Rectal smooth muscle tissue (tissue), 1 donor: ENCODE results near the gene PSMB3.

Experiments
- H3K27ac ChIP-seq: one replicate; pipeline ENCODE4 v1.7.0; 2013; ENCODE audit warnings: low read depth, low read length, inconsistent platforms
- H3K27me3 ChIP-seq: one replicate; pipeline ENCODE4 v1.7.0; 2013; ENCODE audit warnings: low read length; ENCODE audit not compliant: control insufficient read depth, insufficient read depth
- H3K36me3 ChIP-seq: one replicate; pipeline ENCODE4 v1.7.0; 2013; ENCODE audit warnings: low read length; ENCODE audit not compliant: control insufficient read depth, insufficient read depth
- H3K4me1 ChIP-seq: one replicate; pipeline ENCODE4 v1.7.0; 2013; ENCODE audit warnings: low read length; ENCODE audit not compliant: control insufficient read depth, insufficient read depth
- H3K4me3 ChIP-seq: one replicate; pipeline ENCODE4 v1.7.0; 2013; ENCODE audit warnings: low read length
- H3K9ac ChIP-seq: one replicate; pipeline ENCODE4 v1.7.0; 2013; ENCODE audit warnings: low read length

PSMB3 gene

DNA sequence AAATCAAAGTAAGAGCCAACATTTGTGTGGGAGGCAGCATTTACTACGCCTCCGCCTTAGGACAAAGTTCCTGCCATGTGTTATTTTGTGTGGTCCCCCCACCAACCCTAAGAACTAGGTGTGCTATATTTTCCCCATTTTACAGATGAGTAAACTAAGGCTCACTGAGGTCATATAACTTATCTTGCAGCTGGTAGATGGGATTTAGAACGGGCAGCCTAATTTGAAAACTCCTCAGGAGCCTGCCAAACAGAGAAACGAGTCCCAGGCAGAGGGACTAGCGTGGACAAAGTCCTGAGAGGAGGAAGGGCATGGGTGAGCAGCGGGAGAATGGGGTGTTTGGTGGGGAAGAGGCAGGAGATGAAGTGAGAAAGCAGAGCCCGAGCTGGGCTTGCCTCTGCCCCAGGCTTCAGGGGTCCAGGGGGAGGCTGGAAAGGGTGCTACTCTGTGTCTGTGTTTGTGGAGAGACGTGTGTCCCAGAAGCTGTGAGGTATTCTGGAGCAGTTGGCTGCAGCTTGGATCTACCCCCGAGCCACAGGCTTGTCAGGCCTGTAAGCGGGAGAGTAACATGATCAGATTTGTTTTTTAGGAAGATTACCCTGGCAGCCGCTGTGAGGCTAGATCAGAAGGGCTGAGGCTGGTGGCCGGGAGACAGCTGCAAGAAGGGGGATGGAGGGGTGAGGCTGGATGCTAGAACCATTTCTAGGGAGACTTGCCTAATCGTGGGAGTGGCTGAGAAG, 42.5 kb upstream of the PSMB3 start:
- H3K36me3 ChIP-seq, result peaks cover 37% of the 10 kb centered on the region
- no peak overlapping the region for H3K27ac ChIP-seq
- no peak overlapping the region for H3K9ac ChIP-seq
- H3K27me3 ChIP-seq, result no peaks in the 10 kb centered on the region
- H3K4me3 ChIP-seq, result no peak overlapping the region
- peaks cover 4% of the 10 kb centered on the region for H3K4me1 ChIP-seq

DNA sequence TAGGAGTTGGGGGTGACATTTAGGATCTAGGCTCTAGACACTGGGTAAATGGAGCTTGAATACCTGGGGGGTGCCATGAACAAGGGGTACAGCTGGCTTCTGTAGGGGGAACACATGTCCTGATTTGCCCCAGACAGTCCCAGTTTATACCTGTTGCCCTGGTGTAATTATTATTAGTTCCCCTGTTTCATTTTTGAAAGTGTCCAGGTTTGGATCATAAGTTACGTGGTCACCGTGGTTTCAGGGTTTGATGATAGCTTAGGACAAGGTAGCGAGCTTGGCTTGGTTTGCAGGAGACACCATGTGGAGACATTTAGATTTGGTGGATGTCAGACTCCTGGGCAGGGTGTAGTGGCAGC, 42.0 kb upstream of the PSMB3 start:
- H3K27ac ChIP-seq, result no peak overlapping the region
- no peak overlapping the region for H3K9ac ChIP-seq
- H3K27me3 ChIP-seq, result no peaks in the 10 kb centered on the region
- H3K4me1 ChIP-seq, result peaks cover 4% of the 10 kb centered on the region
- H3K4me3 ChIP-seq, result no peak overlapping the region
- H3K36me3 ChIP-seq, result peaks cover 37% of the 10 kb centered on the region

DNA sequence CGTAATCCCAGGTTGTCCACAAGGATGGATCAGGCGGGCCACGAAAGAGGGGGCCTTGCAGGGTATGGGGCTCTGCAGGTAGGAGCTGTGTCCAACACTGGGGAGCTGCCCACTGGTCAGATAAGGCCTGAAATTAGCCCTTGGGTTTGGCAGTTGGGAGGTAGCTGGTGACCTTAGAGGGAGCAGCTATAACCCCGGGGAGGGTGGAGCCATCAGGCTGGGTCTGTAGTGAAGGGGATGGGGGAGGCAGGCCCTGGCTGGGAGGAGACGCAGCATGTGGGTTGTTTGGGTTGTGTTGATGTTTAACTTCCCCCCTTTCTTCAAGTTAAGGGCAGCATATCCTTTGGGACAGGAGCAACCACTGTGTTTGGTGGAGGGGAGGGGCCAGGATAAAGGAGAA, 41.6 kb upstream of the PSMB3 start:
- H3K9ac ChIP-seq, result no peak overlapping the region
- peaks cover 37% of the 10 kb centered on the region for H3K36me3 ChIP-seq
- no peaks in the 10 kb centered on the region for H3K27me3 ChIP-seq
- H3K4me1 ChIP-seq, result peaks cover 4% of the 10 kb centered on the region
- H3K4me3 ChIP-seq, result no peak overlapping the region
- no peak overlapping the region for H3K27ac ChIP-seq

DNA sequence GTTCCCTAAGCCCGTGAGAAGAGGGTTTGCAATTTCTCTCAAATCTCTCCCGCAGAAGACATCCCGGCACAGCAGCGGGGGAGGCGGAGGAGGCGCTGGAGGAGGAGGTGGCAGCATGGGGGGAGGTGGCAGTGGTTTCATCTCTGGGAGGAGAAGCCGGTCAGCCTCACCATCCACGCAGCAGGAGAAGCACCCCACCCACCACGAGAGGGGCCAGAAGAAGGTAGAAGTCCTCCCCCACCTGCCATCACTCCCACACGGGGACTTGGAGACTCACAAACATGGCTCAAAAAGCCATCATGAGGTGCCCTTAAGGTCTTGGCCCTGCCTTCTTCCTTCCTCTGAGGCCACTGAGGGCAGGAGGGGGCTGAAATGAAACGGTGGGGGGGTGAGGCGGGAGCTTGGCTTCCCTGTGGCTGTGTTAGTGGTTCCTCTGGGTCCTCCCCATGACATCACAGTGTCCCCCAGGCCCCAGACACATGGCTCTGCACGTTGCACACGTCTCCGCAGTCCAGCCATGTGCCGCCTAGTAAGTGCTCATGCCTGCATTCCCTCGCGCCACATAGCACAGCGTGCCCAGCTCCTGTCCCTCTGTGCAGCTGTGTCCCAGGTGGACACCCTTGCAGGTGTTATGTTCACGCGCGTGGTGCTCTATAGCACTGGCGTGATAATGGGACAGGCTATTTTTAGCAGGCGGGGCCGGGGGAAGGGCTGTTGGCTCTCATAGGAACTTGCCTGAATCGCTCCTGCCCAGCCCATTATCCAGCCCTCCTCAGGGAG, 40.6 kb upstream of the PSMB3 start:
- Histone ChIP-seq H3K9ac (no peak overlapping the region), H3K4me1 (peaks cover under 1% of the 10 kb centered on the region), H3K36me3 (peaks cover 47% of the 10 kb centered on the region), H3K27me3 (no peaks in the 10 kb centered on the region), H3K27ac (no peak overlapping the region), H3K4me3 (no peak overlapping the region)

DNA sequence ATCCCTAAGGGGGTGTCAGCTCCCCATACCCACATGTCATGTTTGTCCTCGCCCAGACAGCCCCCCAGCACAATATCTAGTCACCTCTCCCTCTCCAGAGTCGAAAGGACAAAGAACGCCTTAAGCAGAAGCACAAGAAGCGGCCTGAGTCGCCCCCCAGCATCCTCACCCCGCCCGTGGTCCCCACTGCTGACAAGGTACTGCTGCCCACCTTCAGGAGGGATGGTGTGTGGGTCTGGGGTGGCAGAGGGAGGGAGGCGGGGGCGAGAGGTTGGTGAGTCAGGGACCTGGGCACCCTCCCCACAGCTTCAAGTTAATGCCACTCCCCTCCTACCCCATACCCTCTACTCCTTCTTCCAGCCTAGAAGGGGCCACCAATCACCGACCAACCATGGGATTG, 39.9 kb upstream of the PSMB3 start:
- no peak overlapping the region for H3K27ac ChIP-seq
- H3K4me3 ChIP-seq, result no peak overlapping the region
- peaks cover 49% of the 10 kb centered on the region for H3K36me3 ChIP-seq
- no peak overlapping the region for H3K9ac ChIP-seq
- H3K4me1 ChIP-seq, result no peaks in the 10 kb centered on the region
- H3K27me3 ChIP-seq, result no peaks in the 10 kb centered on the region

DNA sequence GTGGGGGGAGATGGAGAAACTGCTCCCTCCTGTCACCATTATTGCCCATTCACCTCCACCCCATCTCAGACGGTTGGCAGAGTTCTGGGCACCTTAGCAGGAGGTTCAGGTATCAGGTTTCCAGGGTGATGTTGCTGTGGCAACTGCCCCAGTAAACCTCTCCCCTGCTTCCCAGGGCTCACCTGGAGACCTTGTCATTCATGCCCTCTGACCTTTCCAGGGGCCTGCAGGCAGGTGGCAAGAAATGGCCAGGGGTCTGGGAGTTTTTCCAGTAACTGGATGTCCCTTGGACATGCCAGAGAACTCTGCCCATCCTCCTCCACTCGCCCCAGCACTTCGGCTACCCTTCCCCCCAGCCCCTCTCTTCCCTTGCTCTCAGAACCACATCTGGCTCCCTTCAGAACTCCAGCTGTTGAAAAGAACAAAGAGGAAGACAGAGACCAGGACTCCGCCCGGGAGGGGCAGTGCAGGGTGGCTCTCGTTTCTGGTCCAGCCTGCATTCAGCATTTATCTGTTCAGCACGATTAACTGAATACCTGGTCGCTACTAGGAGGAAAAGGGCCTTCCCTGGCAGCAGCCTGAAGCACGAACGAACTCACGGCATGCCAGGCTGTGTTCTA, 39.0 kb upstream of the PSMB3 start:
- Histone ChIP-seq H3K4me3 (no peak overlapping the region), H3K27me3 (no peaks in the 10 kb centered on the region), H3K36me3 (peaks cover 52% of the 10 kb centered on the region), H3K27ac (no peak overlapping the region), H3K4me1 (no peaks in the 10 kb centered on the region), H3K9ac (no peak overlapping the region)

DNA sequence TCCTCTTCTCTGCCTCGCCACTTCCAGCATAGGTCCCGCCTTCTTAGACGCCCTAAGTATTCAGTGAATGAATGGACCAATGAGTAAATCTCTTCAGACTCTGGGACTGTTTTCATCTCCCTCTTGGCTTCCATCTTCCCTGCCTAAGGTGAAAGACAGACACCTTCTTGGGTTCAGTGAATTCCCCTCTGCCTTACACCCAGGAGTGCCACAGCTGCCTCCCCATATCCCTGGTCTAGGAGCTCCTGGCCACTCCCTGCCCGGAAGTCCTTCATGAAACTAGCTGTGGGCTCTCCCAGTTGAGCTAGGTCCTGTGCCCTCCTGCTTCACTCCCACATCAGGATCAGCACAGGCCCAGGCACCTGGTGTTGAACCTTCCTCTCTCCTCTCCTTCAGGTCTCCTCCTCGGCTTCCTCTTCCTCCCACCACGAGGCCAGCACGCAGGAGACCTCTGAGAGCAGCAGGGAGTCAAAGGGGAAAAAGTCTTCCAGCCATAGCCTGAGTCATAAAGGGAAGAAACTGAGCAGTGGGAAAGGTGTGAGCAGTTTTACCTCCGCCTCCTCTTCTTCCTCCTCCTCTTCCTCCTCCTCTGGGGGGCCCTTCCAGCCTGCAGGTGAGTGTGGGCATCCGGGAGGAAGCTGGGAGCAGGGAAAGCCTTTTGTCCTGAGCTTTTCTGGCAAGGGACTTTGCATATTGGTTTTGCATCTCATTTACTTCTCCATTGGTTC, 37.2 kb upstream of the PSMB3 start:
- Histone ChIP-seq H3K4me1 (no peaks in the 10 kb centered on the region), H3K9ac (no peak overlapping the region), H3K27me3 (no peaks in the 10 kb centered on the region), H3K27ac (no peak overlapping the region), H3K36me3 (peaks cover 41% of the 10 kb centered on the region), H3K4me3 (no peak overlapping the region)

DNA sequence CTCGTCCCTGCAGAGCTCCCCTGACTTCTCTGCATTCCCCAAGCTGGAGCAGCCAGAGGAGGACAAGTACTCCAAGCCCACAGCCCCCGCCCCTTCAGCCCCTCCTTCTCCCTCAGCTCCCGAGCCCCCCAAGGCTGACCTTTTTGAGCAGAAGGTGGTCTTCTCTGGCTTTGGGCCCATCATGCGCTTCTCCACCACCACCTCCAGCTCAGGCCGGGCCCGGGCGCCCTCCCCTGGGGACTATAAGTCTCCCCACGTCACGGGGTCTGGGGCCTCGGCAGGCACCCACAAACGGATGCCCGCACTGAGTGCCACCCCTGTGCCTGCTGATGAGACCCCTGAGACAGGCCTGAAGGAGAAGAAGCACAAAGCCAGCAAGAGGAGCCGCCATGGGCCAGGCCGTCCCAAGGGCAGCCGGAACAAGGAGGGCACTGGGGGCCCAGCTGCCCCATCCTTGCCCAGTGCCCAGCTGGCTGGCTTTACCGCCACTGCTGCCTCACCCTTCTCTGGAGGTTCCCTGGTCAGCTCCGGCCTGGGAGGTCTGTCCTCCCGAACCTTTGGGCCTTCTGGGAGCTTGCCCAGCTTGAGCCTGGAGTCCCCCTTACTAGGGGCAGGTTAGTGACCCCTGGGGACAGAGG, 36.1 kb upstream of the PSMB3 start:
- H3K4me1 ChIP-seq, result no peaks in the 10 kb centered on the region
- H3K4me3 ChIP-seq, result no peak overlapping the region
- no peak overlapping the region for H3K27ac ChIP-seq
- no peaks in the 10 kb centered on the region for H3K27me3 ChIP-seq
- H3K9ac ChIP-seq, result no peak overlapping the region
- peaks cover 46% of the 10 kb centered on the region for H3K36me3 ChIP-seq

DNA sequence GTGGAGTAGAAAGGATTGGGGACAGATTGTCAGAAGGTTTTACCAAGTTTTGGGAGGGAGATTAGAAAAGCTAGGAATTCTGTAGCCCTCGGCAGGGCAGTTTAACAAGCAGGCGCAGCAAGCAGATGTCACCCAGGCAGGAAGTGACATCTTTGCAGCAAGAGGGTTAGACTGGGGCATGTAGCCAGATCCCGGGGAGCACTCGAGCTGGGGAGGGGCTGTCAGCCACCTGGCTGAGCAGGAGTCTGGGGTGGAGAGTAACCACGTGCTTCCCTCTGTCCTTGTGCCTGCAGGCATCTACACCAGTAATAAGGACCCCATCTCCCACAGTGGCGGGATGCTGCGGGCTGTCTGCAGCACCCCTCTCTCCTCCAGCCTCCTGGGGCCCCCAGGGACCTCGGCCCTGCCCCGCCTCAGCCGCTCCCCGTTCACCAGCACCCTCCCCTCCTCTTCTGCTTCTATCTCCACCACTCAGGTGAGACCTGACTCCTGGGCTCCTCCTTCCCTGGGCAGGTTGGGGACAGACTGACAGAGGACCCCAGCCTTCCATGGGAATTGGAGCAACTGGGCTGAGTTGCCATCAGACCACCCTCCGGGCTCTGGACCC, 35.3 kb upstream of the PSMB3 start:
- H3K36me3 ChIP-seq, result peaks cover 42% of the 10 kb centered on the region

DNA sequence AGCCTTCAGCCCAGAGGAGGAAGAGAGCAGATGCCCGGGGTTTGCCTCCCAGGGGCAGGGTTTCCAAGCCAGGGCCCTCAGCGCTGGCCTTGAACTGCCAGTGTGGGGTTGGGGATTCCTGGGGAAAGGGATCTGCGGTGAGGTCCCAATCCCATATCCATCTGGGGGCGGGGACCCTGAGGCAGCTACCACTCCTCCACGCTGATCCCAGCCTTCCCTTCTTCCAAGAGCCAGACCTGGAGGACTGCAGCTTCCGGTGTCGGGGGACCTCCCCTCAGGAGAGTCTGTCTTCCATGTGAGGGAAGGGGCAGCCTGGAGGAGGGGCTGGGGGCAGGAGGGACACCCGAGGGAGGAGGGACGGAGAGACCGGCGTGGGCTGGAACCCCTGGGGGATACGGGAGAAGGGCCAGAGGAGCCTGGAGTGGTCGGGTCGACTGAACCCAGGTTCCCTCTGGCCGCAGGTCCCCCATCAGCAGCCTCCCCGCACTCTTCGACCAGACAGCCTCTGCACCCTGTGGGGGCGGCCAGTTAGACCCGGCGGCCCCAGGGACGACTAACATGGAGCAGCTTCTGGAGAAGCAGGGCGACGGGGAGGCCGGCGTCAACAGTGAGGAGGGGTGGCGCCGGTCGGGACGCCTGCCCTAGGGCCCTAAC, 33.1 kb upstream of the PSMB3 start:
- no peak overlapping the region for H3K9ac ChIP-seq
- no peak overlapping the region for H3K27ac ChIP-seq
- H3K27me3 ChIP-seq, result no peaks in the 10 kb centered on the region
- no peak overlapping the region for H3K4me3 ChIP-seq
- H3K36me3 ChIP-seq, result peaks cover 32% of the 10 kb centered on the region
- H3K4me1 ChIP-seq, result no peaks in the 10 kb centered on the region

More for the DNA sequence above, 35.3 kb upstream of the PSMB3 start:
- Histone ChIP-seq H3K27ac (no peak overlapping the region), H3K9ac (no peak overlapping the region), H3K4me1 (no peaks in the 10 kb centered on the region), H3K27me3 (no peaks in the 10 kb centered on the region), H3K4me3 (no peak overlapping the region)

DNA sequence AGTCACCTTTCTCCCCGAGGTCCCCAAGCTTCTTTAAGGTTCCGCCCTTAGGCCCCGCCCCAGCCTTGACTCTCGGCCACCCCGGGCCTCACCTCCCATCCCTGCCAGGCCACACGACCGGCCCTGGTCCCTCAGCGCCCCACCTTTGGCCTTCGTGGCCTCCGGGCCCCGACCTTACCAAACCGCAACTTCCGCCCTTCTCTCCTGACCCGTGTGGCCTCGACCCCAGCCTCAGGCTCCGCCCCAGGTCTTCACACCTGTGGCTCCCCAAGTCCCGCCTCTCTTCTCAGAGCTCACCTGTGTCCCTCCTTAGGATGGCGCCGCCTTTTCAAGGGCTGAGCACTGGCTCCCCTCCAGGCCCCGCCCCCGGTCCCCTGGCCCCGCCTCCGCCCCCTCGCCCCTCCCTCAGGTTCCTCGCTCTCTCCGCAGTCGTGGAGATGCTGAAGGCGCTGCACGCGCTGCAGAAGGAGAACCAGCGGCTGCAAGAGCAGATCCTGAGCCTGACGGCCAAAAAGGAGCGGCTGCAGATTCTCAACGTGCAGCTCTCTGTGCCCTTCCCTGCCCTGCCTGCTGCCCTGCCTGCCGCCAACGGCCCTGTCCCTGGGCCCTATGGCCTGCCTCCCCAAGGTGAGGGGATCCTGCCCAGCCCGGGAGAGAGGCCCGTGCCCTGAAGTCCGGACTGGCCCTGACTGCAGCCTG, 32.4 kb upstream of the PSMB3 start:
- Histone ChIP-seq H3K4me1 (no peaks in the 10 kb centered on the region), H3K36me3 (peaks cover 32% of the 10 kb centered on the region), H3K27ac (no peak overlapping the region), H3K9ac (no peak overlapping the region), H3K27me3 (no peaks in the 10 kb centered on the region), H3K4me3 (no peak overlapping the region)
